NCI-H1105 treated with DMSO at 0.1 percent for 48 hours (cell line): ENCODE measurements around the gene RCC1.
"Not testable (repeated sequence)": the region's sequence is repeated elsewhere in the genome, so short reads cannot be mapped to it uniquely, and the experiment has no call there.

Source experiments
- DNase-seq: peaks from one replicate; lab custom pipeline; 2025; lab: John Stamatoyannopoulos, UW

Gene RCC1

DNA sequence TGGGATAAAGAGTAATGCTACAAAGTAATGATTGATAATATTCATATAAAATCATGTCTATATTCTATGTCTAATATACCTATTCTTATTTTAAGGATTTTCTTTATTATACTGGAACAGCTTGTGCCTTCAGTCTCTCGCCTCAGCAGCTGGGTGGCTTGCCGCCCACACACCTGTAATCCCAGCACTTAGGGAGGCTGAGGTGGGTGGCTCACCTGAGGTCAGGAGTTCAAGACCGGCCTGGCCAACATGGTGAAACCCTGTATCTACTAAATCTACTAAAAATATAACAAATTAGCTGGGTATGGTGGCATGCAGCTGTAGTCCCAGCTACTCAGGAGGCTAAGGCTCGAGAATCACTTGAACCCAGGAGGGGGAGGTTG lies 39.4 kb downstream of the RCC1 start:
- no peak for DNase-seq

DNA sequence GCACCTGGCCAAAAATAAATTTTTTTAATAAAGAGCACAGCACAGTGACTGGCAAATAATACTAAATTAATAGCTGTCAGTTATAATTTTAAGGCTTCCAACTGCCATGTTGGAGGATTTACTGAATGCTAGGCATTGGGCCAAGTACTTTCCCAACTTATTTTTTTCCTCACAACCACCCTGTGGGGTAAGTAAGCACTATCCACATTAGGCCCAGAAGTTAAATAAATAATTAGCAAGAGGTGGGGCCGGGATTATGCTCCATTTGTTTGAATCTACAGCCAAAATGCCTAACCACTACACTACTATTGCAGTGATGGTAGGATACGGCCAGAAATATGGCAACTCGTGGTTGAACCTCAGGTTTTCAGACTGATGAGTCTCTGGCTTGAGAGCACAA lies 42.5 kb downstream of the RCC1 start:
- DNase-seq = no peak

DNA sequence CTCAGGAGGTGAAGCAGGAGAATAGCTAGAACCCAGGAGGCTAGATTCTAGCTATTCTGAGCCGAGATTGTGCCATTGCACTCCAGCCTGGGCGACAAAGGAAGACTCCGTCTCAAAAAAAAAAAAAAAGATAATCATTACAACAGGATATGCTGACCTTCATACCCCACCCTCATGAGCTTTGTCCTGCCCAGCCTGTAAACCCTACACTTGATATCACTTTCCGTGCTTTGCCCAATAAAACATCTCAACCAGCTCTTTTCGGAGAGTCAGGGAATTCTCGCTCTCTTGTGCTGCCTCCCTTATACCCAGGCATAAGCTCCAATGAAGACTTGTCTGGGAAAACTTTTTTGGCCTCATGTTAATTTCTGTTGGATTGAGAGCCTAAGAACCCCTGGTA lies 45.5 kb downstream of the RCC1 start:
- DNase-seq = no peak

- DNase-seq = peak; percentile 96
These were observed 47.2 kb downstream of the RCC1 start, which contains the start of gene TRNAU1AP for GRCh38 chr1:28552758-28553663. TRNAU1AP (plus strand) TSS chr1:28553085; CDS start chr1:28553111, 26 bp downstream.

DNA sequence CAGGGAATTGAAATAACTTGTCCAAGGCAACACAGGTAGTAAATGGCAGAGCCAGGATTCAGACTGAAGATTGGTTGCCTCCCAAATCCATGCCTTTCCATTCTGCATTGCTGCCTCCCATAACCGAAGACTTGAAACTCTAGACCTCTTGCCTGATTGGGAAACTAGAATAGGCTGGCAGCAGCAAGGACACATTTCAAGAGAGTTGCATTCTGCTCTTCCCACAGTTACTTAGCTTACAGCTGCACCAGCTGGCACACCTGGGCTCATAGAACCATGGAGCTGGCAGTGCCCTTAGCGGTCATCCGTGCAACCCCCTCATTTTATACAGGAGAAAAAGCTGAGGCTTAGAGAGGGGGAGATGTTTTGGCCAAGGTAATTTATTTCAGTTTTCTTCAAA lies 55.0 kb downstream of the RCC1 start:
- DNase-seq = no peak

DNA sequence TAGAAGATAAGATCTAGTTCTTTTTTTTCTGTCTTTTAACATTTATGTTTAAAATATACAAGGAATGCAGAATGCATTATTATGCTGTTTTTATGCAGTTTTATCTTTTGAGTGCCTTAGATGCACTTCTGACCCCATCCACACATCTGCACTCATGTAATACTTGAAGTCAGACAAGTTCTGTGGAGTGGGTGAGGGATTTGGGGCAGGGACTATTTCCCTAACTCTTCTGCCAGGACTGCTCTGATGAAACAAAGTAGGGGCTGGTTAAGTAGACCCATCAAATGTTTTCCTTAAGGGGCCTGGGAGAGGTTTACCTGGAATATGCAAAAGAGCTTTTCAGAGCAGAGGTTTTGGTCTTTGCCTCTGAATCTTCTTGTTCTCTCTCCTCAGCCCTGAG lies 58.5 kb downstream of the RCC1 start:
- no peak for DNase-seq

DNA sequence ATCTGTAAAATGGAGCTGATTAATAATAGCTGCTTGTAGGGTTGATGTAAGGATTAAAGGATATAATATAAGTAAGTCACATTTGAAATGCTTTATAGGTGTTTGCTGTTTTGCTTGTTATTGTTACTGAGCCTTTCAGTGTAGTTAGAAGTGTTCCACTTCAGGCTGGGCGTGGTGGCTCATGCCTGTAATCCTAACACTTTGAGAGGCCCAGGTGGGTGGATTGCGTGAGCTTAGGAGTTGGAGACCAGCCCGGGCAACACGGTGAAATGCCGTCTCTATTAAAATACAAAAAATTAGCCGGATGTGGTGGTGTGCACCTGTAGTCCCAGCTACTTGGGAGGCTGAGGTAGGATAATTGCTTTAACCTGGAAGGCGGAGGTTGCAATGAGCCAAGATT lies 59.2 kb downstream of the RCC1 start:
- DNase-seq = no peak

GRCh38 chr1:28565726-28566125 lies 59.9 kb downstream of the RCC1 start:
- DNase-seq = no peak

DNA sequence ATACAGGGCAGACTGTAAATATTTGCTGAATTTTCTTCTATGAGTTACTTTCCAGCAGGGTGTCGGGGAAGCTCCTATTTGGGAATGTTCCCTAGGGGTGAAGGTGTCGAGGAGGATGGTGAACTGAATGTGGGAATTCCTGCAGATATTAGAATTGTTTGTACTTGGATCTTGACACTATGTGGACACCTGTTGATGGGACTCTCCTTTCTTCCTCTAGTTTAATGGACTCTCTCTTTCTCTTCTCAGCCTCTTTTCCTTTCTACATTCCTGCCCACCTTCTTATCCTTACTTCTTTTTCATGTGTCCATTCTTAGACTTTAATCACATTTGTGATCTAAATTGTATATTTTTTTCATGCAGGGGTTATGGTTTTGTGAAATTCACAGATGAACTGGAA lies 61.1 kb downstream of the RCC1 start:
- no peak for DNase-seq

DNA sequence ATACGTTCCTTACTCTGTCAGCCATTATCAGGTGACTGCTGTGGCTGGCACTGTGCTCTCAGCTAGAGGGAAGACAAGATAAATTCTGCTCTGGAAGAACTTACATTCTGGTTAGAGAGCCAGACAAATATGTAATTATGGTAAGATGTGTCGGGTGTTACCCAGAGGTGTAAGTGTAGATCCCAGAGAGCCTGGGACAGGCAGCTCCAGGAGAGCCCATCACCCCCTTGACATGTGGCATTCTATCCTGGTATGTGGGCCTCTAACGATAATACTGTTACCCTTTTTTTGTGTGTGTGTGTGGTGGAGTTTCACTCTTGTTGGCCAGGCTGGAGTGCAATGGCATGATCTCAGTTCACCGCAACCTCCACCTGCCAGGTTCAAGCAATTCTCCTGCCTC lies 66.1 kb downstream of the RCC1 start:
- no peak for DNase-seq

DNA sequence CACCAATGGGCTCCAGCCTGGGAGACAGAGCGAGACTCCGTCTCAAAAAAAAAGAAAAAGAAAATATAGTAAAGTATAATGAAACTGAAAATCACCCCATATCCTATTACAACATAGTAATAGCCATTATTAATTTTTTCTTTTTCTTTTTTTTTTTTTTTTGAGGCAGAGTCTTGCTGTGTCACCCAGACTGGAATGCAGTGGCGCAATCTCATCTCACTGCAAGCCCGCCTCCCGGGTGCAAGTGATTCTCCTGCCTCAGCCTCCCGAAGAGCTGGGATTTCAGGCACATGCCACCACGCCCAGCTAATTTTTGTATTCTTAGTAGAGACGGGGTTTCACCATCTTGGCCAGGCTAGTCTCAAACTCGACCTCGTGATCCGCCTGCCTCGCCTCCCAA lies 67.0 kb downstream of the RCC1 start:
- not testable (repeated sequence) for DNase-seq

- no peak for DNase-seq
These were observed 67.7 kb downstream of the RCC1 start for GRCh38 chr1:28573564-28573963.

DNA sequence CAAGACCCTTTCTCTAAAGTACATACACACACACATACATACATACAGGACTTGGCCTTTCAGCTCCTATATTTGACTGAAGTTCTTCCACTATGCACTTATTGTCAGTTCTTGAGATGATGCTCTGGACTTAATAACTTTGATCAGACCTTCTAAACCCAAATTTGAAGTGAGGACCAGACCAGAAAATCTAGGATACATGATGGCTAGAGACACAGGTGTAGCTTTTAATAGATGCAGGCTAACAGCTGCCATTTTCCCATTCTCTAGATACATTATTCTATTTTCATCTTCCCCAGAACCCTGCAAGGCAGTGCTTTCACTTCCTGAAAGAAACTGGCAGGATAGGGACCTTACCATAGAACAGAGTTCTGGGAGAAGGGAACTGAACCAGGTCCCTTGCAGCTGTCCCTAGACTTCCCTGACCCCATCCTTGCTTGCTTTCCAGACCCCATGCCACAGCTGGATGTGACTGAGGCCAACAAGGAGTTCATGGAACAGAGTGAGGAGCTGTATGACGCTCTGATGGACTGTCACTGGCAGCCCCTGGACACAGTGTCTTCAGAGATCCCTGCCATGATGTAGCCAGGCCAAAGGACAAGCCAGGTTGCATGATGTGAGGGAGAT lies 71.3 kb downstream of the RCC1 start:
- no peak for DNase-seq

- no peak for DNase-seq
These were observed 72.1 kb downstream of the RCC1 start for GRCh38 chr1:28577738-28578536.

DNA sequence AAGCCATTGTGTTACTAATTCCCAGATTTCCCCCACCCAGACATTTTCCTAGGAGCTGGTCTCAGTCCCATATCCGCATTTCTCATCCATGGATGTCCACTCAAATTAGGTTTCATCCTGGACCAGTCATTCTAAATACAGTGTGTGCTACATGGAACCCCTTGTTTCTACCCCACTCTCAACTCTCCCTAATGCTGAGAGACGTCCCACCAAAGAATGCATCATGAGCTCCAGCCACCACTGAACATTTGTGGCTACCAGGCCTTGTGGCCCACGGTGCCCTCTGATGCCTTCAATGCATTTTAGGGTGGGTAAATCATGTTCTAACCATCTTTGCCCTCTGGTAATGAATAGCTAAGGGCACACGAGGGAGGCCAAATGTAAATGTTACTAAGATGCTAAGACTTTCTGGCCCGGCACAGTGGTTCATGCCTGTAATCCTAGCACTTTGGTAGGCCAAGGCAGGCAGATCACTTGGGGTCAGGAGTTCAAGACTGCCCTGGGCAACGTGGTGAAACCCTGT lies 72.9 kb downstream of the RCC1 start:
- DNase-seq = no peak

- no peak for DNase-seq
These were observed 73.6 kb downstream of the RCC1 start for GRCh38 chr1:28579401-28579800.

DNA sequence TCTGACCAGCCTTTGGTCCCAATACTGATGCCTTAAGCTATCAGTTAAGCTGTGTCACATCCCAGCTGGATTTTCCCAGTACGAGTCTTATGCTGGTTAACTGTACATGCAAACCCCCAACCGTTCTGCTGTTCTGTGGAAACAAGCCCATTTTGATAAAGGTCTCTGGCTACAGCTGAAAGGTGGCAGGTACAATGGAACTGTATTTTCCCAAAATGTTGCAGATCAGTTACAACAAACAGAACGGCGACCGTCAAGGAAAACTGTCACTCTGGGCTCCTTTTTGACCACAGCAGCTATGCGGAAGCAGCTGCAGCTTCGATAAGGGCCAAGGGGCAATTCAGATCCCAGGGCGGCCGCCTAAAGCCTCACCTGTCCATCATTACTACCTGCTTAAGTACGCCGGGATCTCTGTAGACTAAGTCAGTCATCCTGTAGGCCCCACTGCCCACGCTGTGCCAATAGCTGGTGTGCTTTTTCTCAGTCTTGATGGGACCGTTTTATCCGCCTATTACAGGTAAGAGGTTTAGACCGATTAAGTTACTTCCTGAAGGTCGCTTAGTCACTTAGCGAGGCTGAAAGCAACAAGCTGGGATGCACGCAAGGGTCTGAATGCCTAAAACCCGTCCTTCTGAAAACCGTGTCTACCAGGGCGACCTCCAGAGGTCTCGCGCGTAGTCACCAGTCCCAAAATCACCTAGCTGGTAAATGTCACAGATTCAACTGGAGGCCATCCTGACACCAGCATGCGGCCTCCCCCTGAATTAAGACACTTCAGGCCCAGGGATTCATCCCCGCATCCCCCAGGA lies 75.1 kb downstream of the RCC1 start:
- DNase-seq = peak; percentile 66

GRCh38 chr1:28581531-28582247 lies 75.8 kb downstream of the RCC1 start:
- DNase-seq = peak; percentile 96

DNA sequence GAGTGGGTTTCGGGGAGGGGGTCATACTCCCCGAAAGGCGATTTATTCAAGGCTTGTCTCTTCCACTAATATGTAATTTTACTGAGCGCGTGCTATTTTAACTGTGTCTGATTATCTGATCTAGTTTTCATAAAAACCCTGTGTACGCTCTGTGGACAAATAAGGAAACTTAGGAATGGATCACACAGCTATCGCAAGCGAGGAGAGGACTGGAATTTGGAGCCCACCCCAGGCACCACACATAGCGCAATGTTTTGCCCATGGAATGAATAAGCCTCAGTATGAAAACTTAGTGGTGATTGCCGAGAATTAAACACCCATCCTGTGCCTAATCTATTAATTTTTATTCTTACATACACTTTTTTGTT lies 76.4 kb downstream of the RCC1 start:
- DNase-seq = peak; percentile 50

- not testable (repeated sequence) for DNase-seq
These were observed 80.9 kb downstream of the RCC1 start for GRCh38 chr1:28586585-28587391.
